Lower leg skin (tissue), 3 donors: ENCODE measurements around the gene SIL1.

Experiments used
- CTCF ChIP-seq, 3 donors: fragments of 450-650 bp; IDR thresholded peaks; one replicate each; pipeline ENCODE4 v1.5.1; 2016; ENCODE audit warnings: antibody characterized with exemption in 3 of 3, mild to moderate bottlenecking in 3 of 3, moderate library complexity in 2 of 3
- POLR2A ChIP-seq, 2 donors: fragments of 450-650 bp; IDR thresholded peaks; one replicate each; pipeline ENCODE4 v1.6.1; 2016 to 2017; ENCODE audit warnings: antibody characterized with exemption in 2 of 2, mild to moderate bottlenecking in 1 of 2, moderate library complexity in 1 of 2

- TF ChIP-seq CTCF (IDR thresholded peaks at IDR 0.05) (no peak), POLR2A (IDR thresholded peaks at IDR 0.05) (no peak)
Observed at GRCh38 chr5:138952962-138953361, 245.2 kb downstream of the SIL1 start.
